Cerebellar cortex (tissue), 1 donor: ENCODE measurements around the gene ZFP36L2.

Experiments used
- DNase-seq: peaks from one replicate; pipeline ENCODE4 v3.0.0-alpha.2; 2015; ENCODE audit warnings: low spot score

ZFP36L2 gene

GRCh38 chr2:43223521-43224001 is 2.8 kb downstream of the ZFP36L2 start:
- DNase-seq, result no peak

- peak; percentile 25 for DNase-seq
Measured at GRCh38 chr2:43222475-43223309, 3.7 kb downstream of the ZFP36L2 start.

- DNase-seq, result peak; percentile 86
Measured at GRCh38 chr2:43221763-43222474, 4.5 kb downstream of the ZFP36L2 start.

- DNase-seq, result peak; percentile 81
Measured at GRCh38 chr2:43221124-43221762, 5.2 kb downstream of the ZFP36L2 start.

- DNase-seq, result no peak
Measured at GRCh38 chr2:43220760-43221123, 5.7 kb downstream of the ZFP36L2 start.

DNA sequence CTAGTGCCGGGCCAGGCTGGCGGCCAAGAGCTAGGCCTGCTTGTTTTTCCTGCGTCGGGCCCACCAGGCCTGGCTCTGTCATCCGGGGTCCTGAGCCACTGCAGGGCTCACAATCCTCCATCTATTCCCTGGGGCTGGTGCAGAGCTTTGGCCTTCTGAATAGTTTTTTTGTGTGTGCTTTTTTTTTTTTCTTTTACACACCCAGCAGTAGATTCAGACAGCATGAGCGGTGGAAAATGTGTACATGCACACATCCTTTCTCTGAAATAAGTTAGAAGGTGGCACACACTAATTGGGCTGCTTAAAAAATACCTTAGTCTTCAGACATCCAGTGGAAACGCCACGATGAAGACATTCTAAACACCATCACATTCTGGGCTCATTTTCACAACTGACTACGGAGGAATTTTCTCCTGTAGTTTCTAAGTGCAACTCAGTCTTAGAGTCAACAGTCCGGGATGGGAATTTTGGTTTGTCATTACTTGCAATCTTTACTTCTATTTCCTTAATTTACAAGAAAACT is 6.1 kb downstream of the ZFP36L2 start:
- peak; percentile 57 for DNase-seq

DNA sequence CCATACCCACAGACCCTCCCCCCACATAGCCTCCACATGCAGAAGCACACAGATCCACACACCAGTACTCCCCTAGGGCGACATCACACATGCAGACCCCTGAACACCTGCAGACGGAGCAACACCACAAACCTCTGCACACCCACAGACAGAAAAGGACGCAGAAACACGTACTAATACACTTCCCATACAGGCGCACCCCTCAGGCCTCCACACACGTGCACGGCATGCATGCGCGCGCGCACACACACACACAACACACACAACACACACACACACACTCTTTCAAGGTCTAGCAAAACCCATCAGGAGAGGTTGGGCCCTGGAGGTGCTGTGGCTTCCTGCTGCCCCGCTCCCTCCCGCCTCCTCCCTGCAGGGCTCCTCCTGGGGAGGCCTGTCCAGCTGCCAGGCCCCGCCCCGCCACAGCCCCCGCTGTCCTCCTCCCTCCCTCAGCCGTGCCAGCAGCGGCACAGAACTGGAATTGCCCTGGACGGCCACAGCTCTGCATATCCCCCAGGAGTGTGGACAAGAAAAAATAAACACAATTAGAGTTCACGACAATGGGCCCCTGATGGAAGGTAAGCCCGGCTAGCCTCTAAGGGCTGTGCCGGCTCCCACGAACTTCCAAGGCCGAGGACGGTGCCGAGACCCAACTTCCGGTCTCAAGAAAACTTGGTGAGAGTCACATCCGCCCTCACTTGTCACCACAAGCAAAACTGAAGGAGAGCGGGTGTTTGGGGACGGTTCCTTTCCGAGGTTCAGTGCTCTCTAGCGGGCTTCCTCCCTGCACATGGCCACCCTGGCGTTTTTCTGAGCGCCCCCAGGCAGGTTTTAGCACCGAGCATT is 6.8 kb downstream of the ZFP36L2 start:
- peak; percentile 81 for DNase-seq

DNA sequence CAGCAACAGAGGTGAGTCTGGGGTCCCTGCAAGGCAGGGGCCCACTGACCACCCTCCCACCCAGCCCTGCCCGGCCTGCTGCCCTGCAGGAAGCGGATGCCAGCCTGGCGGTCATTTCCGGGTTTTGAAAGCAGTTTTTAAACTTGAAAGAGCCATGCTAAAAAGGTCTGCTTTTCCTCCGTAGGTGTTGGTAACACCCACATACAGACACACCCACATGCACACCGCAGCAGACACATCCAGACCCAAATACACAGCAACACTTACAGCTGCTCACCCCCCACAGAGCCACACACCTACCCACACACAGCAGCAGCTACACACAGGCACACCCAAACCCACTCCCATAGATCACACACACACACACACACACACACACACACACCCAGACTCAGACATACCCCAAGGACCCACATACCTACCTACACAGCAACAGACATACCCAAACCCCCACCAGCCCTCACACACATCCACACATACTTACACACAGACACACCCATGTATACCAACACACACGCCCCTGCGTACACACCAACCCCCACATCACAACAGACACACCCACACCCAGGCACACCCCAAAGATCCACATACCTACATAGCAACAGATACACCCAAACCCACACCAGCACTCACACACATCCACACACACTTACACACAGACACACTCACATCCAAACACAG is 7.6 kb downstream of the ZFP36L2 start:
- peak; percentile 42 for DNase-seq

- peak; percentile 25 for DNase-seq
Measured at GRCh38 chr2:43218155-43218701, 8.2 kb downstream of the ZFP36L2 start.

- peak; percentile 49 for DNase-seq
Measured at GRCh38 chr2:43217228-43218154, 8.9 kb downstream of the ZFP36L2 start.

GRCh38 chr2:43216629-43217028 is 9.8 kb downstream of the ZFP36L2 start:
- no peak for DNase-seq

DNA sequence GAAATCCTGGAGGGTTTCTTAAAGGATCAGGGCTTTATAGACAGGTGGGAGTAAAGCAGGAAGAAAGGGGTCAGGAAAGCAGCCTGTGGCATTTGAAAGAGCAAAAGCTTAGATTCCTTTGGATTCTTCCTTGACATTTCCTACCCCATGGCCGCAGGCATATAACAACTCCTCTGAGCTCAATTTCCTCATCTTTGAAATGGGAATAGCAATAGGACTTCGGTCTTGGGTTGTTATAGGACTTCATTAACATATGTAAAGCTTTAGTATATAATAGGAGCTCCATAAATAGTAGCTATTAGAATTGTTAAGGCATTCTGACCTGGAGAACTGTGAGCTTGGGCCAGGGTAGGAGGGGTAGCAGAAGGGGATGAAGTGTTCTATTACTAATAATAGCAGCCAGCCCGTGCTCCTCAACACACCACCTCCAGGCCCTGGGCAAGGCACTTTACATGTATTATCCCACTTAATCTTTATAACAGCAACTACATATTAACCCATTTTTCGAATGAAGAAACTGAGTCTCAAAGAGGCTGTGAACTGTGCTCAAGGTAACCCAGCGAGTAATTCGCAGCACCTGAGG is 10.6 kb downstream of the ZFP36L2 start:
- DNase-seq, result no peak

- no peak for DNase-seq
Measured at GRCh38 chr2:43214253-43214652, 12.2 kb downstream of the ZFP36L2 start.

DNA sequence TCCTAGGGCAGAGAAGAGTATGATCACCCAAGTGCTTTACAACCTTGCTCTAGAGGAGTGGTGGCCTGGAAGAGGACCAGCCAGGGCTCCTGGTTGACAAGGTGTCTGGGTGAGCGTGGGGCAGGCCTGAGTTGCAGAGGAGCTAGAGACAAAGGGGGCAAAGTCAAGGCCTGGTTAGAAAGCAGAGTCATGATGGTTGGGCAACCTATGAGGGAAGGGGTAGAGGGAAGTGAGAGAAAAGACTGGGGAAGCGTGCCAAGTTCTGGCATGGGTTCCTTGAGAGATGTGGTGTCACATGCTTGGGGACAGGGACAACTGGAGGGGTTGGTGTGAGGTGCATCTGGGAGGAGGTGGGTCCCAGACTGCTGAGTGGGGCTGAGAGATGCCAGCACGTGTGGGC is 13.5 kb downstream of the ZFP36L2 start:
- no peak for DNase-seq

GRCh38 chr2:43212216-43212835 is 14.1 kb downstream of the ZFP36L2 start:
- DNase-seq, result no peak

GRCh38 chr2:43210467-43211303 is 15.7 kb downstream of the ZFP36L2 start:
- DNase-seq, result no peak

- DNase-seq, result no peak
Measured at GRCh38 chr2:43210125-43210466, 16.3 kb downstream of the ZFP36L2 start.

DNA sequence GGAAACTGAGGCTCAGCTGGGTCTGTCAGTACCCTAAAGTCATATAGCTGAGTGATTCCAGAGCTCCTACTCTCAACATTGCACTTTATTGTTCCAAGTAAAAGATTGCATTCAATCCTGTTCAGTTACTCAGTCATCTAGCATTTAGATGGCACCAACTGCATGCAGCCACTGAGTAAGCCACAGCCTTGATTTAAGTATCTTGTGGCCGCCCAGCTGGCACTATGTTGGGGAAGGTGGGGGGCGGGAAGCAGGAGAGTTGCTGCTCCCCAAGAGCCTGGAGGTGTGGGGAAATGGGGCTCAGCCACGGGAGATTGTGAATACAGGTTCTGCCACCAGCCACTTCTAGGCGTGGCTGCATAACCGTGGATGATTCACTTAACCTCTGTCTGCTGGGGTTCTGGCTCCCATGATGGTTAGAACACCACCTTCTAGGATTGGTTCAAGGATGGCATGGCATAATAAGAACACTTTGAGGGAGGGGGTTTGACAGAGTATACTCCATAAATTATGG is 17.1 kb downstream of the ZFP36L2 start:
- DNase-seq, result no peak
